ENCODE data around the gene AMIGO1.
A peak's percentile ranks its signal among the peaks of the same experiment; 100 is the strongest.

The AMIGO1 gene

GRCh38 chr1:109490934-109491302, 18.6 kb downstream of the AMIGO1 start:
- no peak for DNase-seq (ENCODE audit: low read depth in 2 of 2)
- H3K4me3 ChIP-seq (replicated peaks in 1 of 2; ENCODE audit: low read depth in 2 of 2, low read length in 2 of 2), result no peak overlapping the region
- TF ChIP-seq CTCF (IDR thresholded peaks at IDR 0.05; ENCODE audit: low read depth, low read length), result no peak

- TF ChIP-seq CTCF (IDR thresholded peaks at IDR 0.05; ENCODE audit: low read depth, low read length), result peak; percentile 92
- H3K4me3 ChIP-seq (replicated peaks in 1 of 2; ENCODE audit: low read depth in 2 of 2, low read length in 2 of 2), result no peak overlapping the region
Measured at GRCh38 chr1:109490029-109490933, 19.2 kb downstream of the AMIGO1 start.

GRCh38 chr1:109488696-109489095, 20.8 kb downstream of the AMIGO1 start:
- DNase-seq (ENCODE audit: low read depth in 2 of 2), result no peak
- no peak for TF ChIP-seq CTCF (IDR thresholded peaks at IDR 0.05; ENCODE audit: low read depth, low read length)
- no peak overlapping the region for H3K4me3 ChIP-seq (replicated peaks in 1 of 2; ENCODE audit: low read depth in 2 of 2, low read length in 2 of 2)

More at GRCh38 chr1:109490029-109490933, 19.2 kb downstream of the AMIGO1 start:
- peak; percentile 74 to 80 for DNase-seq (ENCODE audit: low read depth in 2 of 2)

GRCh38 chr1:109488201-109488600, 21.3 kb downstream of the AMIGO1 start:
- no peak for DNase-seq (ENCODE audit: low read depth in 2 of 2)
- no peak overlapping the region for H3K4me3 ChIP-seq (replicated peaks in 1 of 2; ENCODE audit: low read depth in 2 of 2, low read length in 2 of 2)
- peak; percentile 18 for TF ChIP-seq CTCF (IDR thresholded peaks at IDR 0.05; ENCODE audit: low read depth, low read length)

- no peak overlapping the region for H3K4me3 ChIP-seq (replicated peaks in 1 of 2; ENCODE audit: low read depth in 2 of 2, low read length in 2 of 2)
- DNase-seq (ENCODE audit: low read depth in 2 of 2), result no peak
- TF ChIP-seq CTCF (IDR thresholded peaks at IDR 0.05; ENCODE audit: low read depth, low read length), result no peak
Measured at GRCh38 chr1:109487261-109487660, 22.3 kb downstream of the AMIGO1 start.

GRCh38 chr1:109485001-109485400, 24.5 kb downstream of the AMIGO1 start:
- DNase-seq (ENCODE audit: low read depth in 2 of 2), result no peak
- peak overlapping the region; percentile 75 to 80 for H3K4me3 ChIP-seq (replicated peaks in 1 of 2; ENCODE audit: low read depth in 2 of 2, low read length in 2 of 2)

More at GRCh38 chr1:109485001-109485400, 24.5 kb downstream of the AMIGO1 start:
- no peak for TF ChIP-seq CTCF (IDR thresholded peaks at IDR 0.05; ENCODE audit: low read depth, low read length)

Data from cardiac fibroblast (primary cell).